ENCODE results near the gene TMEM165.
"Not testable (repeated sequence)": the region's sequence is repeated elsewhere in the genome, so short reads cannot be mapped to it uniquely, and the experiment has no call there.

TMEM165 gene

GRCh38 chr4:55347610-55348228 lies 48.0 kb upstream of the TMEM165 start:
- Histone ChIP-seq H3K4ac (ENCODE audit: low read depth, low read length) (no peak overlapping the region), H2BK120ac (ENCODE audit: insufficient read depth, low read length, poor library complexity) (no peak overlapping the region), H3K4me1 (ENCODE audit: control insufficient read depth in 1 of 2, insufficient read depth in 2 of 2, low read length in 2 of 2) (peaks cover 4 to 7% of the 10 kb centered on the region in 2 experiments), H3K14ac (ENCODE audit: low read length) (no peak overlapping the region), H3K79me1 (ENCODE audit: low read length) (peaks cover 6% of the 10 kb centered on the region), H4K91ac (ENCODE audit: low read depth, low read length) (no peak overlapping the region), H3K23ac (ENCODE audit: low read length) (no peak overlapping the region), H3K4me3 (ENCODE audit: low read depth, low read length) (no peak overlapping the region), H2AK5ac (ENCODE audit: low read length) (no peak overlapping the region), H3K9me3 (ENCODE audit: insufficient read depth, low read depth, low read length) (no peaks in the 10 kb centered on the region), H3K4me2 (ENCODE audit: low read length) (no peak overlapping the region), H3K27me3 (ENCODE audit: insufficient read depth, low read length) (no peaks in the 10 kb centered on the region), H2BK5ac (ENCODE audit: low read depth, low read length, poor library complexity) (no peak overlapping the region), H3K9ac (ENCODE audit: low read length) (no peak overlapping the region), H4K12ac (ENCODE audit: low read depth, low read length) (no peak overlapping the region), H4K8ac (ENCODE audit: low read depth, low read length) (no peak overlapping the region), H3K27ac (ENCODE audit: low read depth, low read length) (no peak overlapping the region), H3K79me2 (ENCODE audit: control insufficient read depth, insufficient read depth, low read length, poor library complexity) (peaks cover 5% of the 10 kb centered on the region), H2AFZ (ENCODE audit: insufficient read depth, low read length, poor library complexity) (no peak overlapping the region), H2BK12ac (ENCODE audit: low read length) (no peak overlapping the region), H3K18ac (ENCODE audit: low read length) (no peak overlapping the region), H3K36me3 (ENCODE audit: control insufficient read depth in 1 of 2, insufficient read depth in 2 of 2, low read length in 2 of 2) (no peaks in the 10 kb centered on the region)
- no CpG with 5 or more reads among the region's 3 CpGs for WGBS (ENCODE audit: extremely low coverage, insufficient coverage, insufficient read length)
- no peak for DNase-seq

GRCh38 chr4:55348466-55348865 lies 47.3 kb upstream of the TMEM165 start:
- no peak overlapping the region for H3K14ac ChIP-seq (ENCODE audit: low read length)
- H2AK5ac ChIP-seq (ENCODE audit: low read length): no peak overlapping the region
- no peak overlapping the region for H2BK12ac ChIP-seq (ENCODE audit: low read length)
- H3K18ac ChIP-seq (ENCODE audit: low read length): no peak overlapping the region
- no CpG with 5 or more reads among the region's 3 CpGs for whole genome bisulfite sequencing (ENCODE audit: extremely low coverage, insufficient coverage, insufficient read length)
- H3K9me3 ChIP-seq (ENCODE audit: insufficient read depth, low read depth, low read length): no peaks in the 10 kb centered on the region
- no peak overlapping the region for H4K12ac ChIP-seq (ENCODE audit: low read depth, low read length)
- no peak overlapping the region for H2BK120ac ChIP-seq (ENCODE audit: insufficient read depth, low read length, poor library complexity)
- H3K79me2 ChIP-seq (ENCODE audit: control insufficient read depth, insufficient read depth, low read length, poor library complexity): peaks cover 5% of the 10 kb centered on the region
- DNase-seq: peak in 1 of 2 donors; percentile 27
- H3K4ac ChIP-seq (ENCODE audit: low read depth, low read length): no peak overlapping the region
- no peak overlapping the region for H4K91ac ChIP-seq (ENCODE audit: low read depth, low read length)
- no peak overlapping the region for H4K8ac ChIP-seq (ENCODE audit: low read depth, low read length)
- no peaks in the 10 kb centered on the region for H3K36me3 ChIP-seq (ENCODE audit: control insufficient read depth in 1 of 2, insufficient read depth in 2 of 2, low read length in 2 of 2)
- H3K27me3 ChIP-seq (ENCODE audit: insufficient read depth, low read length): no peaks in the 10 kb centered on the region
- H3K23ac ChIP-seq (ENCODE audit: low read length): no peak overlapping the region
- peaks cover 4 to 7% of the 10 kb centered on the region in 2 experiments for H3K4me1 ChIP-seq (ENCODE audit: control insufficient read depth in 1 of 2, insufficient read depth in 2 of 2, low read length in 2 of 2)
- H2AFZ ChIP-seq (ENCODE audit: insufficient read depth, low read length, poor library complexity): no peak overlapping the region
- no peak overlapping the region for H3K27ac ChIP-seq (ENCODE audit: low read depth, low read length)
- H3K79me1 ChIP-seq (ENCODE audit: low read length): peaks cover 6% of the 10 kb centered on the region
- no peak overlapping the region for H2BK5ac ChIP-seq (ENCODE audit: low read depth, low read length, poor library complexity)
- no peak overlapping the region for H3K9ac ChIP-seq (ENCODE audit: low read length)
- H3K4me3 ChIP-seq (ENCODE audit: low read depth, low read length): no peak overlapping the region
- H3K4me2 ChIP-seq (ENCODE audit: low read length): no peak overlapping the region

- H3K27ac ChIP-seq (ENCODE audit: low read depth, low read length); H2BK12ac ChIP-seq (ENCODE audit: low read length); H3K4me1 ChIP-seq (ENCODE audit: control insufficient read depth in 1 of 2, insufficient read depth in 2 of 2, low read length in 2 of 2); H2BK120ac ChIP-seq (ENCODE audit: insufficient read depth, low read length, poor library complexity); H3K4ac ChIP-seq (ENCODE audit: low read depth, low read length); H3K36me3 ChIP-seq (ENCODE audit: control insufficient read depth in 1 of 2, insufficient read depth in 2 of 2, low read length in 2 of 2); H4K91ac ChIP-seq (ENCODE audit: low read depth, low read length); DNase-seq; H3K27me3 ChIP-seq (ENCODE audit: insufficient read depth, low read length); H2AK5ac ChIP-seq (ENCODE audit: low read length); H3K14ac ChIP-seq (ENCODE audit: low read length); H2AFZ ChIP-seq (ENCODE audit: insufficient read depth, low read length, poor library complexity); H3K4me2 ChIP-seq (ENCODE audit: low read length); H3K79me2 ChIP-seq (ENCODE audit: control insufficient read depth, insufficient read depth, low read length, poor library complexity); H3K9me3 ChIP-seq (ENCODE audit: insufficient read depth, low read depth, low read length); H4K12ac ChIP-seq (ENCODE audit: low read depth, low read length); H3K4me3 ChIP-seq (ENCODE audit: low read depth, low read length); H3K79me1 ChIP-seq (ENCODE audit: low read length); H2BK5ac ChIP-seq (ENCODE audit: low read depth, low read length, poor library complexity); H4K8ac ChIP-seq (ENCODE audit: low read depth, low read length); H3K18ac ChIP-seq (ENCODE audit: low read length); H3K23ac ChIP-seq (ENCODE audit: low read length); H3K9ac ChIP-seq (ENCODE audit: low read length): not testable (repeated sequence)
- WGBS (ENCODE audit: extremely low coverage, insufficient coverage, insufficient read length): no CpG with 5 or more reads among the region's 10 CpGs
Measured at GRCh38 chr4:55350870-55351269, 44.9 kb upstream of the TMEM165 start.

GRCh38 chr4:55351824-55352223 lies 43.9 kb upstream of the TMEM165 start:
- no peak overlapping the region for H4K8ac ChIP-seq (ENCODE audit: low read depth, low read length)
- H3K79me1 ChIP-seq (ENCODE audit: low read length): peaks cover under 1% of the 10 kb centered on the region
- no peak overlapping the region for H3K18ac ChIP-seq (ENCODE audit: low read length)
- no peaks in the 10 kb centered on the region for H3K79me2 ChIP-seq (ENCODE audit: control insufficient read depth, insufficient read depth, low read length, poor library complexity)
- no peaks in the 10 kb centered on the region for H3K27me3 ChIP-seq (ENCODE audit: insufficient read depth, low read length)
- peaks cover 2 to 3% of the 10 kb centered on the region in 2 experiments for H3K4me1 ChIP-seq (ENCODE audit: control insufficient read depth in 1 of 2, insufficient read depth in 2 of 2, low read length in 2 of 2)
- H3K4me2 ChIP-seq (ENCODE audit: low read length): no peak overlapping the region
- no peak overlapping the region for H3K14ac ChIP-seq (ENCODE audit: low read length)
- H2BK120ac ChIP-seq (ENCODE audit: insufficient read depth, low read length, poor library complexity): no peak overlapping the region
- H3K23ac ChIP-seq (ENCODE audit: low read length): no peak overlapping the region
- H3K4me3 ChIP-seq (ENCODE audit: low read depth, low read length): no peak overlapping the region
- H4K12ac ChIP-seq (ENCODE audit: low read depth, low read length): no peak overlapping the region
- no peak overlapping the region for H3K27ac ChIP-seq (ENCODE audit: low read depth, low read length)
- no peak for DNase-seq
- no peak overlapping the region for H2AK5ac ChIP-seq (ENCODE audit: low read length)
- H3K9me3 ChIP-seq (ENCODE audit: insufficient read depth, low read depth, low read length): no peaks in the 10 kb centered on the region
- no peak overlapping the region for H2BK12ac ChIP-seq (ENCODE audit: low read length)
- no peak overlapping the region for H4K91ac ChIP-seq (ENCODE audit: low read depth, low read length)
- no peak overlapping the region for H2AFZ ChIP-seq (ENCODE audit: insufficient read depth, low read length, poor library complexity)
- H3K9ac ChIP-seq (ENCODE audit: low read length): no peak overlapping the region
- no peak overlapping the region for H2BK5ac ChIP-seq (ENCODE audit: low read depth, low read length, poor library complexity)
- H3K36me3 ChIP-seq (ENCODE audit: control insufficient read depth in 1 of 2, insufficient read depth in 2 of 2, low read length in 2 of 2): no peaks in the 10 kb centered on the region
- no peak overlapping the region for H3K4ac ChIP-seq (ENCODE audit: low read depth, low read length)

All from trophoblast cell (in vitro differentiated cells and primary cell).